HepG2 (cell line): ENCODE data around the gene ESF1. TPM values are rescaled to one million over a fixed set of nuclear protein-coding genes. Genes with fewer than 3 reads are reported as not detected.

ENCODE experiments used
- ATAC-seq: fragments of 200-7000 bp; cut with Tn5 transposase; 3 replicates; pipeline ENCODE4 v1.9.1; 2020; ENCODE audit warnings: mild to moderate bottlenecking, moderate library complexity
- BruUV-seq: library from RNA; stranded (reverse); fragments of 400-500 nt; replicated peaks from 2 replicates; lab custom pipeline; 2021; lab: Mats Ljungman, UMichigan
- CTCF ChIA-PET: fragments of 300-600 bp; formaldehyde crosslinking; extraction: SDS; loops from one replicate; lab custom pipeline; 2021; ENCODE audit warnings: low total read pairs, inconsistent platforms, low intra/inter-chr PET ratio; lab: Yijun Ruan, JAX
- POLR2A ChIA-PET: fragments of 350-600 bp; sonication (Branson Sonifier 250); formaldehyde crosslinking; loops from one replicate; lab custom pipeline; 2020; ENCODE audit warnings: antibody characterized with exemption, inconsistent platforms; lab: Yijun Ruan, JAX
- DNase-seq: peaks from one replicate; pipeline ENCODE4 v3.0.0-alpha.2; 2015; ENCODE audit warnings: low spot score
- FAIRE-seq: peaks from 3 replicates; lab custom pipeline; 2011; peaks lifted over from hg19 to GRCh38; lab: Jason Lieb, UNC
- H2AFZ ChIP-seq: one replicate; pipeline ENCODE4 v1.6.1; 2011; ENCODE audit warnings: low read length, inconsistent platforms
- H3K27ac ChIP-seq: fragments of 300-600 bp; 3 replicates; pipeline ENCODE4 v1.8.0; 2011; ENCODE audit warnings: mixed run types, mild to moderate bottlenecking, mixed read lengths, low read length, inconsistent platforms; ENCODE audit not compliant: insufficient read depth; ENCODE audit errors: extremely low read length
- H3K27me3 ChIP-seq, 2 experiments: fragments of 200-600 bp in 1 of 2; 2 replicates in 1 of 2; 3 replicates in 1 of 2; pipeline versions ENCODE4 v1.6.0 to v1.8.0; 2011; ENCODE audit warnings: low read length in 2 of 2, mild to moderate bottlenecking in 2 of 2, moderate library complexity in 2 of 2, inconsistent platforms in 1 of 2; ENCODE audit not compliant: insufficient read depth in 2 of 2, control insufficient read depth in 1 of 2
- H3K36me3 ChIP-seq, 2 experiments: fragments of 200-600 bp in 1 of 2; replicated peaks in 1 of 2; 2 replicates in 1 of 2; 3 replicates in 1 of 2; pipeline versions ENCODE4 v1.5.1 to v1.8.0; 2011; ENCODE audit warnings: low read length in 2 of 2, inconsistent platforms in 1 of 2; ENCODE audit not compliant: insufficient read depth in 2 of 2, control insufficient read depth in 1 of 2
- H3K4me1 ChIP-seq: 2 replicates; pipeline ENCODE4 v1.5.1; 2012; ENCODE audit warnings: low read length, inconsistent platforms; ENCODE audit not compliant: insufficient read depth
- H3K4me2 ChIP-seq: 2 replicates; pipeline ENCODE4 v1.6.0; 2011; ENCODE audit warnings: low read depth, low read length, inconsistent platforms
- H3K4me3 ChIP-seq, 3 experiments: fragments of 200-600 bp in 1 of 3; sonication (generic), shearing (Covaris generic) in 1 of 3; replicated peaks in 1 of 3; 2 replicates each; pipeline ENCODE4 v1.5.1; 2011 to 2016; ENCODE audit warnings: low read length in 3 of 3, inconsistent platforms in 2 of 3, low read depth in 2 of 3, mild to moderate bottlenecking in 2 of 3, control low read depth in 1 of 3, mixed read lengths in 1 of 3; ENCODE audit not compliant: insufficient read depth in 1 of 3
- H3K79me2 ChIP-seq: one replicate; pipeline ENCODE4 v1.6.1; 2011; ENCODE audit warnings: low read length, inconsistent platforms; ENCODE audit not compliant: insufficient read depth
- H3K9ac ChIP-seq: 2 replicates; pipeline ENCODE4 v1.6.0; 2011; ENCODE audit warnings: mild to moderate bottlenecking, low read depth, low read length, inconsistent platforms; ENCODE audit not compliant: insufficient read depth
- H3K9me3 ChIP-seq: 2 replicates; pipeline ENCODE4 v1.5.1; 2012; ENCODE audit warnings: mild to moderate bottlenecking, low read length
- H4K20me1 ChIP-seq: 2 replicates; pipeline ENCODE4 v1.6.0; 2011; ENCODE audit warnings: inconsistent platforms, mild to moderate bottlenecking, low read length, moderate library complexity; ENCODE audit not compliant: insufficient read depth
- CREB1 ChIP-seq, 2 experiments: fragments of 450-650 bp in 1 of 2; IDR thresholded peaks; 2 replicates each; pipeline ENCODE4 v1.6.1; 2016 to 2017; ENCODE audit warnings: control low read depth in 1 of 2, mild to moderate bottlenecking in 1 of 2, missing compliant biosample characterization in 1 of 2, missing genetic modification characterization in 1 of 2
- PLRG1 ChIP-seq: fragments of 450-650 bp; conservative IDR thresholded peaks from 2 replicates; pipeline ENCODE4 v1.6.1; 2016
- RBFOX2 ChIP-seq: fragments of 200-400 bp; formaldehyde crosslinking; IDR thresholded peaks from 2 replicates; pipeline ENCODE4 v1.6.1; 2017; ENCODE audit warnings: low read depth, mild to moderate bottlenecking, low read length
- ZNF24 ChIP-seq: fragments of 450-650 bp; IDR thresholded peaks from 2 replicates; pipeline ENCODE4 v1.6.1; 2017; ENCODE audit warnings: antibody characterized with exemption, mild to moderate bottlenecking
- ZNF549 ChIP-seq: sonication (generic); formaldehyde crosslinking; IDR thresholded peaks from 2 replicates; pipeline ENCODE4 v1.5.0; 2020; ENCODE audit warnings: missing genetic modification reagents
- WGBS: methylation state at CpG from one replicate; pipeline ENCODE4 v1.1.6; 2017; ENCODE audit warnings: low lambda C conversion rate; 5-methylcytosine and 5-hydroxymethylcytosine counted together
- in situ Hi-C: cut with HindIII; loops from 2 replicates; pipeline ENCODE4 v1.10.0; 2017; ENCODE audit warnings: low pct_unique_long_range_greater_than_20kb; ENCODE audit not compliant: extremely low pct_ligation_motif_present
- intact Hi-C: fragments of 100-400 bp; cut with micrococcal nuclease; formaldehyde crosslinking; loops from one replicate; pipeline ENCODE4 v1.10.0; 2022; ENCODE audit not compliant: unreplicated experiment
- polyA plus RNA-seq, 8 experiments: library from polyadenylated mRNA; depleted of rRNA in 3 of 8; stranded (reverse) in 7 of 8; unstranded in 1 of 8; fragments of >200 nt; fragmentation: Illumina TruSeq in 4 of 8; extraction: Trizol in 4 of 8; gene quantifications; 2 replicates each; pipeline versions ENCODE4 v1.2.1 to v1.2.3, GENCODE V29; 2011 to 2016; ENCODE audit warnings: low read depth in 4 of 8, missing spikeins in 1 of 8, mixed read lengths in 1 of 8; ENCODE audit not compliant: insufficient read depth in 1 of 8
- total RNA-seq, 5 experiments: library from RNA; depleted of rRNA; stranded (reverse); fragments of >200 nt; fragmentation: Illumina TruSeq; extraction: Trizol; gene quantifications; 2 replicates each; pipeline ENCODE4 v1.2.3, GENCODE V29; 2016; ENCODE audit warnings: low read depth in 1 of 5

ESF1 gene
- total and polyA plus RNA-seq, 2 of the 13 experiments (the other 11 are each of a cell fraction or from before 2014, with no cell fraction given), result 7.3 to 66.9 TPM

DNA sequence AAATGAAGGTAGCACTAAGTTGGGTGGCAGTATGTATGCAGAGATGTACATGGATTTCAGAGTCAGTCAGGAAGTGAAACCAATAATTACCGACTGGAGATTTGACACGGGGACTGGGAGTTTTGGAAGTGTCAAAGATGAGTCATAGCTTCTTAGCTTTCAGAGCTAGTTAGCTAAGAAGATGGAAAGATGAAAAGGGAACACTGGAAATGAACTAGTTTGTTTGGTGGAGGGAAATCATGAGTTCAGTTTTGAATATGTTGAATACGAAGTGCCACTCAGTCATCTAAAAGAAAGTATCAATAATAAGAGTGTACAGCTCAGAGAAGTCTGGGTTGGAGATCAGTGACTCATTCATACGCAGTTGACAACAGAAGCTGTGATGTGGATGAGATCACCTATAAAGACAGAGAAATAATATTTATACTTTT is 7.5 kb downstream of the ESF1 start:
- intact Hi-C loops, result no loop called here

DNA sequence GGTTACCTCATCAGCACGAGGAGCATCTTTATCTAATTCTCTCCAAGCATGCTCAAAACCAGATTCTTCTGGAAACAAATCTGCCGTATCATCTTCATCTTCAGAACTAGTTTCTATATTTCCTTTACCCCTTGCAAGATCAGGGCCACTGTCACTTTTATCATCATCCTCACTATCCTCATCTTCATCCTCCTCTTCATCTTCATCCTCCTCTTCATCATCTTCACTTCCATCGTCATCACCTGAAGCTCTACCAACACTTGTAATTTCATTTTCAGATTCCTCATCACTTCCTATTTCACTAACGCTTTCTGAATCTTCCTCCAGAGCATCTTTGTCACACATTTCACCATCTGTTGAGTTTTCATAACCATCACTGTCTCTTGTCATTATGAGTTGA is 8.9 kb downstream of the ESF1 start:
- Histone ChIP-seq H3K9ac (no peak overlapping the region), H3K4me1 (peaks cover 13% of the 10 kb centered on the region), H3K27ac (no peak overlapping the region), H3K36me3 (peaks cover 21 to 83% of the 10 kb centered on the region in 2 experiments), H3K9me3 (no peaks in the 10 kb centered on the region), H3K27me3 (no peaks in the 10 kb centered on the region), H3K79me2 (peaks cover 12% of the 10 kb centered on the region), H4K20me1 (peaks cover 4% of the 10 kb centered on the region; the same call in 1 of the 2 replicates), H3K4me3 (no peak overlapping the region), H2AFZ (no peak overlapping the region), H3K4me2 (no peak overlapping the region)
- TF ChIP-seq ZNF24 (no peak), PLRG1 (0 out of 2 replicates have a peak, but pooled peaks have one; percentile 58), CREB1 (IDR thresholded peaks at IDR 0.05) (peak; percentile 26; the same call in 1 of the 2 replicates), CREB1 (CRISPR knock-in tag; IDR thresholded peaks at IDR 0.05) (no peak)
- FAIRE-seq (no peak), ATAC-seq (no peak), DNase-seq (no peak)
- intact Hi-C loops, result no loop called here
- in situ Hi-C loops, result no loop called here
- CTCF ChIA-PET, result no interaction called here
- no TSS peak for BruUV-seq
- POLR2A ChIA-PET, result interaction anchor here (1.9 kb wide), 1 partner anchor 9 kb away, joined by 11 read pairs; the partner anchor contains the start of genes ESF1 and NDUFAF5
- WGBS, result 96% methylated on average over 4 of the region's 4 CpGs

More for the DNA sequence above, 7.5 kb downstream of the ESF1 start:
- CTCF ChIA-PET, result no interaction called here
- Histone ChIP-seq H3K79me2 (peaks cover 22% of the 10 kb centered on the region), H3K4me1 (peaks cover 24% of the 10 kb centered on the region), H3K27ac (no peak overlapping the region), H3K9ac (no peak overlapping the region), H3K27me3 (no peaks in the 10 kb centered on the region)
- no peak for DNase-seq
- in situ Hi-C loops, result no loop called here
- TF ChIP-seq ZNF549 (CRISPR knock-in tag) (no peak), CREB1 (IDR thresholded peaks at IDR 0.05) (0 out of 2 replicates have a peak, but pooled peaks have one; percentile 25), CREB1 (CRISPR knock-in tag; IDR thresholded peaks at IDR 0.05) (no peak), RBFOX2 (peak; percentile 45; the same call in 1 of the 2 replicates)
- TF ChIP-seq, all 625 proteins: peak for 2
- no peak for FAIRE-seq
- Histone ChIP-seq H4K20me1 (peaks cover 4% of the 10 kb centered on the region; the same call in 1 of the 2 replicates), H2AFZ (no peak overlapping the region), H3K4me3 (no peak overlapping the region), H3K4me2 (no peak overlapping the region), H3K9me3 (no peaks in the 10 kb centered on the region), H3K36me3 (peaks cover 21 to 80% of the 10 kb centered on the region in 2 experiments)
- no peak for ATAC-seq
- WGBS, result 89% methylated on average over 4 of the region's 4 CpGs
- POLR2A ChIA-PET, result interaction anchor here (0.8 to 1.2 kb wide), 2 partner anchors 11 to 15 kb away, joined by 3 to 6 read pairs; no protein-coding TSS in a partner anchor
- no TSS peak for BruUV-seq
